ENCODE measurements around the gene MSI2.

The MSI2 gene

DNA sequence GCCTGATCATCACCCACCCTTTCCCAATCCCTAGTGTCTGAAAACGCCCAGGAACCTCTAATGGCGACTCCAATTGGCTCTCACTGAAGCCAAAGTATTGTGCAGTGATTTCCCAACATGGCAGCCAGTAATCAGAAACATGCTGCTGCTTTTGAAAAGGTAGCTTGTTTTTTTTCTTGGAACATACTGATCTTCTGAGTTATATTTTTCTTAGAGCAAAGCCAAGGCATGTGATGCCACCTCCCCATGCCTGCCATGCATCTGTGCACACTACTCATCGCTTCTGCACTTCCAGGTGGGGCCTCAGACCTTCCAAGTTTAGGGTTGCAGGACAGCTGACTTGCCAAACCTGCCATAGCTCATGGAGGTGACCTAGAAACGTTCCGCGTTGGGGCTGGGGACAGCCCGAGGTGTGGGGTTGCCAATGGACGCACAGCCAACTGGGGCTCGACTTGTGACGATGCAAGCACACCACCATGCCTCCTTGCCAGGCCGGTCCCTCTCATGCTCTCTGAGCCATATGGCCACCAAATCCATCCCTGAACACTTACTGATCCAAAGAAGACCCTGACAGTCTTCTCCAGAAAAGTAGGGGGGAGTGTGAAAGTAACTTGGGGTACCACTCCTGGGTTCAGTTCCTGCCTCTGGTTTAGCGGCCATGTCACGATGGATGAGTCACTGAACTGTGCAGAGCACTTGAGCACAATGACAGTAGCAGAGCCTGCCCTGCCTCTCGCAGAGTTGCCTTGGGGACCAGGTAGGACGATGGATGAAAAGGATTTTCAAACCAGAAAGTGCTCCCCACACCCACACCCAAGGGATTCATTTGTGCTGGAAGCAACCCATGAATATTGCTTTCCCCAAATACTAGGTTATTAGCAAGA, 333.1 kb downstream of the MSI2 start:
- DNase-seq, result no peak

DNA sequence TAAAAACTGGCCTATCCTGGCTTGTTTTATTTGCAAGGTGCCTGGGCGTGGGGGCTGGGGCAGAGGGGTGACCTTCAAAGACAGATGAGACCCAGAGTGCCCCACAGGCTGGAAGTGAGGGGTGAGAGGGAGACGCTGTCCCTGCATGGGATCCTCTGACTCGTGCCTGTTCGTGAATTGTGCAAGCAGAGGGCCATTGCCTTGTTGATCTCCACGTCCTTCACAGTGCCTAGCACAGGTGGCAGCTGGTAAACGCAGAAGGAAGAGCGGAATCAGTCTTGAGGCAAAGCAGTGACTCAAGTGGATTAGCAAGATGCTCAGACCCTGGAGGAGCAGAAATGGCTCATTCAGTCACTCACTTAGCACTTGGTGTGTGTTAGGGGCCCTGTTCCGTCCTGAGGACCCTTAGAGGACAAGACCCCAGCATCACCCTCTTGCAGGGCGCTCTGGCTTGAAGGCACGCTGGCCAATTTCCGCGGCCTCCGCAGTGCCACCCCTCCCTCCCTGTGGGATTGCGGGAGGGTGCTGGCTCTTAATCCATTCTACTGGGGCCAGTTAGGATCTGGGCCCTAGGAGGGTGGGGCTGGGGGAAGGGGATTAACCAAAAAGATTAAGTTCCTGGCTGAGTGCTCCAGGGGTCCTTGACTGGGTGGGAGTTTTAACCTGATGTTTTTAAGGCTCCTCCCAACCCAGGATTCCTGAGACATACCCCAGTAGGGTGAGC, 337.6 kb downstream of the MSI2 start:
- DNase-seq, result no peak

DNA sequence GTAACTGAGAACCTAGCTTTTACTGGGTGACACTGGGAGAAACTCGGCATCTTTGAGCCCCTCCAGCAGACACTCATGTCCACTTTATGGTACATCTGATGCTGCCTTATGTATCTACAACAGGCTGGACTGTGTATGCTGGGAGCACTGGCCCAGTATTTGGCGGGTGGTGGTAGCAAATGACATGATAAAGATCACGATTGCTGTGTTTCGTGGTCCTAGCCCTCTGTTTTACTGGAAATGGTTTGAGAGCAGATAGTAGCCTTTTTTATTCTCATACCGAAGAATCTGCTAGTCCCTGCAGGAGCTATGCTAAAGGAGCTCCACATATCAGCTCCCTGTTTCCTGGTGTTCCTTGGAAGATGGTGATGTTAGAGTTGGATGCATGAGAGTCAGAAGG, 338.4 kb downstream of the MSI2 start:
- DNase-seq, result no peak

DNA sequence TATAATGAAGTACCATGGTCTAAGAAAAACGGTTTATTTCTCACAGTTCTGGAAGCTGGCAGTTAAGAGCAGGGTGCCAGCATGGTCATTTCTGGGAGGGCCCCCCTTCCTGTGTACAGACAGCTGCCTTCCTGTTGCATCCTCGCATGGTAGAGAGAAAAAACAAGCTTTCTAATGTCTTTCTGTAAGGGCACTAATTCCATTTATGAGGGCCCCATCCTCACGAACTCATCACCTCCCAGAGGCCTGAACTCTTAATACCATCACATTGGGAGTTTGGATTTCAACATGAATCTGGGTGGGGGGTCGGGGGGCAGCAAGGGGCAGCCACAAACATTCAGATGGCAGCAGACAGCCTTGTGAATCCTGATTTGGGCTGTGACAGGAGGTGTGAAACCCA, 339.1 kb downstream of the MSI2 start:
- DNase-seq, result no peak

DNA sequence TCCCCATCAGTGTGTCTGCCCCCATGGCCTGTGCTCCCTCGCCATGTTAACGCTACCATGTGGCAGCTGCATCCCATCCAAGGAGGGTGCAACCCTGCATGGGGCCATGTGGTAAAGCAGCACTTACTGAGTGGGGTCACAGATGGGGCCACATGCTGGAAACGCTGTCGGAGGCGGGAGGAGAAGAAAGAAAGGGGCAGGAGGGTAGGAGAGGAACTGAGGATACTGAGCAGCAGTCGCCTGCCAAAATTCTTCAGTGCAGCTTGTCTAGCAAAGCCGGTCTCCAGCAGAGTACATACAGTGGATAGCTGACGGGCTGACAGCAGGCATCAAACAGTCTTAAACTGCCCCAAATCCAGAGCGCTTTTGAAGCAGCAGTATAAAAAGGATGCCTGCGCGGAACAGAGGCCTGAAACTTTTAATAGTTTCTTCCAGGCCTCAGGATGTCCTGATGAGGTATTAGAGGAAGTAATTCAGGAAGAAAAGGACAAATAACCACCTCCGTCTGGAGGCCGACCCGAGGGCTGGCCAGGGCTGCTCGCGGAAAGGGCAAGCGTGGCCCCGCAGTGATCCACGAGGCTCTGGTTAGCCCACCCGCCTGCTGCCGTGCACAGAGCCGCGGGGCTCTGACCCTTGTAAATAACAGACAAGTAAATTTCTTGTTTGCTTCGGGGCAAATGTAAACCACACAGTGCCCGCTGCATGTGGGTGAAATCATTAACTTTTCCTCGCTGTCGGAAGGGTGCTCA, 339.8 kb downstream of the MSI2 start:
- no peak for DNase-seq

DNA sequence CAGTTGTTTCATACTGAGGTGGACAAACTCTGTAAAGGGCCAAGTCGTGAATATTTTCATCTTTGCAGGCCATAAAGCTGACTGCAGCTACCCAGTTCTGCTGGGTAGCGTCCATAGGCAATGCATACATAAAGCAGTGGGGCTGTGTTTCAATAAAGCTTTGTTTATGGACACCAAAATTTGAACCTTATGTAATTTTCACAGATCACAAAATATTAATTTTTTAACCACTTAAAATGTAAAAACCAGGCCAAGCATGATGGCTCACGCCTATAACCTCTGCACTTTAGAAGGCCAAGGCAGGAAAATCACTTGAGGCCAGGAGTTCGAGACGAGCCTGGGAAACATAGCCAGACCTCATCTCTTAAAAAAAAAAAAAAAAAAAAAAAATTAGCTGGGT, 340.8 kb downstream of the MSI2 start:
- no peak for DNase-seq

DNA sequence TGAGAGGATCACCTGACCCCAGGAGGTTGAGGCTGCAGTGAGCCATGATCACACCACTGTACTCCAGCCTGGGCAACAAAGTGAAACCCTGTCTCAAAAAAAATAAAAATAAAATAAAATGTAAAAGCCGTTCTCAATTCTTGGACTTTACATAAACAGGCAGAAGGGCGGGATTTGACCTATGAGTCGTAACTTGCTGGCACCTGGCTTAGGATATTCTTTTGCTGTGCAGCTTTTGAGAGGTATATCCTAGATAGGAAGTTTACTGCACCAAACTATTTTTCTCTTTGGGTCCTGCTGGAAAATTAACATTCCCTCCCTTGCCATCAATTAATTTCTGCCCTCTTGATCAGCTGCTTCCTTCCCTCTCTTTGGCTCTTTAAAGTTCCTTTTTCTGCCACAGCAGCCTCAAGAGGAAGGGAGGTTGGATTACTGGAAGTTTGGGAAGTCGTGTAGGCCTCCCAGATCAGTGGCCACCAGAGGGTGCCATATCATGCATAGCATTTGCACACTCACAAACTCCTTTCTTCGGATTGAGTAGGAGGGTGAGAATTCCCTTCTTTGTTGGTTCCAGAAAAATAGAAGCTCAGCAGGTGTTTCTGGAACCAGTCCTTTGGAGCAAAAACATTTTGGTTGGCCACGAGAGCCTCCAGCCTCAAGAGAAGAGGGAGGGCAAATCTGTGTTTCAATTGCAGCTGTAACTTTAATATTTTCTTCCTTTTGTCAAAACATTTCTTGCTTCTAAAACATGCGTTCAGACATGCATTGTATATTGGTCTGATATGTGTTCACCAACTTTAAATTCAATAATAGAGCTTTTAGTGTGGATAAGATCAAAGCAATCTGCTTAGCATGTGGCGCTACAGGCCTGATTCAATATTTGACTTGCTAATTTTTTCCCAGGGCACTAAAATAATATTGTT, 341.5 kb downstream of the MSI2 start:
- DNase-seq, result peak; percentile 89

DNA sequence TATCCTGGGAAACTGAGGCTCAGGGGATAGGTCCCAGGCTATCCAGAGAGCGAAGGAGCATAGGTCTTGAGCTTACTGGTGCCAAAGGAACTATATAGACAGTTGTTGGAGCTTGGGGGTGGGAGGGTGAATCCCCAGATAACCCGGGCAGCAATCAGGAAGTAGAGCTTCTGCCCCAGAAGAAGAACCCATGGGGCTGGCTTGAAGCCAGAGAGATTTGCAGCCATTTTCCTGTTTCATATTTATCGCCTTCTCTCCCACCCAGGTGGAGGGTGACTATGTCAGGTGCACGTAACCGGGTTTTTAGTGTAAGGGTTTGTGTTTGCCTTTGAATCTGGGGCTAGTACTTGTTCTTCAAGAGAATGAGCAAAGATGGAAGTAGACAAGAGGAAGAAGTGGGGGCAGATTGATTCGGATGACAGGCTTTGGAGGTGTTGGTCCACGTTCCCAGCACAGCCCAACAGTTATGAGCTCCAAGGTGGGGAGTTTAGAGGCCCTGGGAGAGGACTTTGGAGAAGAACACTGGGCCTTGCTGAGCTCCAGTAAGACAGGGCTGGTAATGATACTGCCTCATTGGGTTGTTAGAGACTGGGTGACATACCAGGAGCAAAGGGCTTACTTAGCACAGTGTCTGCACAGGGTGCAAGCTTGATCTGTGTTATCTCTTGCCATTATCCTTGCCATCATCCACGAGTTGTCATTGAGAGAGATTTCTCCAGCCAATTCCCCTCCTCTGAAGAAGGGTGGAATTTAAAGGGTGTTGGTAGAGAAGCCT, 343.1 kb downstream of the MSI2 start:
- DNase-seq, result no peak

DNA sequence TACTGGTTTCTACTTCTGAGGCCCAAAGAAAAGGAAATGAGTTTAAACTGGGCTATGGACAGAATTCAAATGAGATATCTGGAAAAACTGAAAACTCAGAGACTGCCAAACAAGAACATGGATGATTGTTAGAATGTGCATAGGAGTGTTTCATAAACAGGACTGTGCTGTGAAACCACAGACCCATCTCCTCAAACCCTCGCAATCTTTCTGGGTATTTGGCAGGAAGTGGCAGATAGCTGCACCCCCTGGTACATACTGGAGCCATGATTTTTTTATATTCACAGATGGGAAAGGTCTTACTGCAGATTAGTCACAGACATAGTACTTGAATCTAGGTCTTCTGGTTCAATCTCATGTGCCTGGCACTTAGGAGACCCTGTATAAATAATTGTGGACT, 343.8 kb downstream of the MSI2 start:
- no peak for DNase-seq

DNA sequence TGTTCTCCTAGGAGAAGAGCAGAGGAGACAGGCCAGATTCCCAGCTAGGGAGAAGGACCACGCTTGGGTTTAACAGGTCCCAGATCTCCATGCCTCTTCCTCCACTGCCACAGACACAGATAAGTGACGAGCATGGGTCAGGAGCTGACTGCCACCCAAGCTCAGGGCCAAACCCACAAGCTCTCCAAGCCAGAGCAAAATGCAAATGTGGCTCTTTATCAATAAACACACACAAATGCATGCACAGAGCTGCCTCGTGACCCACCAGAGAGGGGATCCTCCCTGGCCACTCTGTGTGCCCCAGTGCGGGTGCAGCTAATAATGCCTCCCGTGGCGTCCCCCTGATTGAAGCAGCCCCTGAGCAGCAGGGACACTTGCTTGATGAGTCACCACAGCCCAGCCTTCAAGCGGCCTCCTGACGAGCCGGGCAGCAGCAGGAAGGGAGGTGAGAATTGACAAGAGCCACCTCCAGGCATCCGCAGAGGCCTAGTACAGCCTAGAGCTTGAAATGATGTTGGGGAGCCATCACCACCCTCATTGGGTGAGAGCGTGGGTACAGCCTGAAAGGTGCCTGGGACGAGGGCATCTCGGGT, 344.9 kb downstream of the MSI2 start:
- no peak for DNase-seq

DNA sequence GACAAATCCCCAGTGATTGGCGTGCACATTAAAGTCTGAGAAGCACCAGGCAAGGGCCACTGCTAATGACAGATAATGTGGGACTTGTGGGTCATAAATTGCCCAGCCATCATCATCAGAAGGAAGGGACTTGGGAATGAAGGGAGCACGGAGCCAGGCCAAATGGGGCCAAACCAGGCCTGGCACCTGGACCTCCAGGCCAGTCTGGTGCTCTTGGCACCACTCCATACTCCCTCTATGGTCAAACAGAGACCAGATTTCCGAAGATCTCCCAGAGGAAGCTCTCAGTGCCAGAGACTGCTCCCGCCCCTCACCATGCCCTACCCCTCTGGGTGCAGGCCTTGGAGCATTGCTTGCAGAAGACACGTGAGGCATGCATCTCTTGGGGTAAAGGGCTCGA, 346.6 kb downstream of the MSI2 start:
- DNase-seq, result no peak

DNA sequence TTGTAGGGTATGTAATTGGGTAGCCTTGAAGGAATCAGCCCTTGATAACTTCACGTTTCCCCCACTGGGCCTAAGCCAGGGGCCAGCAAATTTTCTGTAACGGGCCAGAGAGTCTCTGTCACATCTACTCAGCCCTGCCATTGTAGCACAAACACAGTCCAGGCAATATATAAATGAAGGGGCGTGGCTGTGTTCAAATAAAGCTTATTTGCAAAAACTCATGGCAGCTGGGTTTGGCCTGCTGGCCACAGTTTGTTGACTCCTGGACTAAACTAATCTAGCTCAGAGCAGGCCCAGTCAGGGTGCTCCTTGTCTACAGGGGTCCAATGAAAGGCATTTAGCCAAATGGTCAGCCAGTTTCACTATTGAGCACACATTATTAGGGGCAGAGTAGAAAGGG, 347.2 kb downstream of the MSI2 start:
- DNase-seq, result no peak

DNA sequence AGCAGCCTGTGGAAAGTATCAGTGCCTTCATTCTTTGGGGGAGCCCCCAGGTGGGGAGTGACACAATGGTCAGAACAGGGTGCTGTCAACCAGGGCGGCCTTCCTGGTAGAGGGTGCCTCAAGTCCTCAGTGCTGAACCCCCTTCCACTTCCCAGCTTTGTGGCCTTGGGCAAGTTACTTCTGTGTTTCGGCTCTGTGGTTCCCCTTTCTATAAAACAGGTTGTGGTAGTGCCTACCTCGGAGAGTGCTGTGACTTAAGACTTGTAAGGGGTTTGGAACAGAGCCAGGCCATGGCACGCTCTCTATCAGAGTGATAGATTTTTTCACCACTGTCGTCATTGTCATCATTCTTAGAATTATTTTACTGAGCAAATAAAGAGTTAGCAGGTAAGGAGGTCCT, 347.7 kb downstream of the MSI2 start:
- DNase-seq, result no peak

DNA sequence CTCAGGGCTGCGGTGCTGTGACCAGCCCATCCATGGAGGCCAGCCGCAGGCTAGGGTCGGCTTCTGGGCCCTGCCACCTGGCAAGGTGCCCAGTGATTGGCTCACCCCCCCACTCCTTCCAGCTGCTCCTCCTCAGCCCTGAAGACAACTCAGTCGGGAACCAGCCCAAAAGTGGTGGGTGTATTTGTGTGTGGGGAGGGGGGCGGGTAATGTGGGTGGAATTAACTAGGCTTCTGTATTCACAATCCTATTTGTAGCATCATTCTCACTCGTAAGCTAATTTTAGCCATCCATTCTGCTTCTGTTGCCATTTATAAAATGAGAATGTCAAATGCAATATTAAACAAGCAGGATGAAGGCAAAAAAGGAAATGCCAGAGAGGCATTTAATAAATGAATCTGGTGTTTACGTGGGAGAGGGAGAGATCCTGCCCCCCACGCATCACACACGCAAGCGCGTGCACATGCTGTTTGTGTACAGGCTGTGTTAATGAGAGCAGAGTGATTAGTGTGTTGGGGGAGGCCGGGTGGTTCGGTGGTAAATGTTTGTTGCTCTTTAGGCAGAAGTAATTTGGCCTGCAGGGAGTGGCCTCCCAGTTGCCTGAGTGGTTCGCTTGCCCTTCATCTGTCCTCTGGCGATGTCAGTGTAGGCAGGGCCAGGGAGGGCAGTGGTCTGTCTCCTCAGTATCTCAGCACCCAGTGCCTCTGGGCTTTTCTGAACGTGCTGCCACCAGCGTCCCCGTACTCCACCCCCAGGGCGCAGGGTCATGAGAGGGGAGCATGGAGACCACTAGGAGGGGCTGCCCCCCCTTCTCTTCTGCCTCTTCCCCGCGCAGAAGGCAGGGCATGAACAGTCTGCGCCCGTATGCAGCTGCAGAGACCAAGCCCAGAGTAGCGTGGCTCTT, 348.7 kb downstream of the MSI2 start:
- peak; percentile 98 for DNase-seq

DNA sequence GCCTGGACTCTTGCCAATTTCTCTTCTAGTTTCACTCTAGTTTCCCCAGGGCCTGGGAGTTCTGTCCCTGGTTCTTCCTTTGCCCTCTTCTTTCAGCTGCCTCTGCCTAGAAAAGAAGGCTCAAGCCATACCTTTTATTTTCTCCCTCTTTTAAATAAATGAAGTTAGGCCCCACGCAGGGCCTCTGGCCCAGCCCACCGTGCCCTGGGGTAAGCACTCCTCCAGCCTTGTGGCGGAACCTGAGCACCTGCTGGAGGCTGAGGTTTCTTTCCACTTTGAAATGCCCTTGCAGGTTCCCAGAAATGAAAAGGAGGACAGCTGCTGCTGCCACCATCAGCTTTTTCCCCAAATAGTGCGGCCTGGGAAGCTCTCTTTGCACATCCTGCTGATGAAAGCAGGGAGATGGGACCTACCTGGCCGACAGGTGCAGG, 349.4 kb downstream of the MSI2 start:
- DNase-seq, result no peak

DNA sequence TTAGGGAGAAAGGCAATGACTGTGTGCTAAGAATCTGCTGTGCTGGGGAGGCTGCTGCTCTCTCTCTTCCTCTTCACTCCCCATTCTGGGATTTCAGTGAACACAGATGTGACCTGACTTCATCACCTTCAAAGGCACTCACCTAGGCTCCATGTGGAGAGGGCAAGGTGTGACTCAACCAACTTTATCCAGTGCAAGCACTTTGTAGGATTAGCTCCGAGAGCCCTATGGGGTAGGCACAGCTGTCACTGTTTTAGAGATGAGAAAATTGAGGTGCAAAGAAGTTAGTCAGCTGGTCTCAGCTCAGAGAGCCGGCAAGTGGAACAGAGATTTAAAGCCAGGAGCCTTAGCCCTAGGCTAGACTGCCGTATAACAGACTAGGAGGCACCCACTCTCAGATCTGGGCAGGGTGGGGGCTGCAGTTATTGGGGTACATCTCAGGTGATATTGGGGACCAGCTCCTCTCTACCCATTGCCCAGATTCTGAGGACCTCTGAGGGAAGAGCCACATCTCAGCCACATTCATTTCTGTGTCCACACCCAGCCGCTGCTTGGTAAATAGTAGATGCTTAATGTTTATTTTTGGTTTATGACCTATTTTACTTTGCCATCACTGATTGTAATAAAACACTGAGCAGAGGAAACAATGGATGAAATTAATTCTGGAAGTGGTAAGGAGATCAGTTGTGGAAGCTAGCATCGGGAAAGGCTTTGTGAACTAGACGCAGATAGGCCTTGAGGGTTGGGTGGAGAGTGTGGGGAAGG, 350.0 kb downstream of the MSI2 start:
- no peak for DNase-seq

DNA sequence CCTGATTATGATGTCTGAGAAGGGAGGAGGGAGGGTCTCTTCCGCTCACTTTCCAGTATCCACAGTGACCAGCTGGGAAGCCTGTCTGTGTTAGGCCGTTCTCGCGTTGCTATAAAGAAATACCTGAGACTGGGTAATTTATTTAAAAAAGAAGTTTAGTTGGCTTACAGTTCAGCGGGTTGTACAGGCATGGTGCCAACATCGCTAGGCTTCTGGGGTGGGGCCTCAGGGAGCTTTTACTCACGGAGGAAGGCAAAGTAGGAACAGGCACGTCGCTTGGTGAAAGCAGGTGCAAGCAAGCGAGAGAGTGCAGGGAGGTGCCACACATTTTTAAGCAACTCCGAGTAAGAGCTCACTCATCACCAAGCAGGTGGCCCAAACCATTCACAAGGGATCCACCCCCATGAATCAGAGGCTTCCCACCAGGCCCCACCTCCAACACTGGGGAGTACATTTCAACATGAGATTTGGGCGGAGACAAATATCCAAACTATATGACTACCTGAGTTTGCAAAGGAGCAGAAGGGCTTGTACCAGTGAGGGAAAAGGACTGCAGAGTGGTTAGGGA, 351.3 kb downstream of the MSI2 start:
- no peak for DNase-seq

DNA sequence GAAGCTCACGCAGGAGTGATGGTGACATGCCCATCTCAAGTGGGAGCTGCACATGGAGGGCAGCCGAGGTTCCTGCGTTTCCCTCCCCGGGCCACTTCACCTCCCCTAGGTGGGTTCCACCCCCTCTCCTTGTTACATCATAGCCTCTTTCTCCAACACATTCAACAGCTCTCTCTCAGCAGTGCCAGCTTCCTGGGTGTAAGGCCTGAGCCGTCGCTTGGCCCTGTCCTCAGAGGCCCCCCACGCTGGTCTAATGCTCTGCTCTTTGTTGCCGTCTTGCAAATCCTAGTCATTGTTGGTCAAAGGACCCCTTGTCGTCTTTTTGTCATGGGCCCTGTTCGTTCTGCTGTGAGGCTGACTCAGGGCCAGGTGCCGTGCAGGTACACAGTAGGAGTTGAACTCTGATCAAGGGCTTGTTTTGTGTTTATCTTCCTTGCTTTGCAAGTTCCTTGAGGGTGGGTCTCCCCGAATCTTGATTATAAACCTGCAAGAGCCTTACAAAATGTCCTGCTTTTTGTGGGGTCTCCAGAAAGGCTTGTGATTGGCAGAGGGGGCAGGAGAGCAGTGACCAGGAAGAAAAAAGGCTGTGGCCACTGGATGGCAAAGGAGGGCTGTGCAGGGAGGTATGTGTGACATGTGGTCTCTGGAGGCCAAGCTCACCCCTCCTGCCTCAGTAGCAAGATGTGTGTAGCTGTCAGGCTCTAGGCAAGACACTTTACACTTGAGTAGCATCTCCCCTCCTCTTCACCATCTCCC, 352.2 kb downstream of the MSI2 start:
- DNase-seq, result no peak

Measured in NCI-H1694 treated with DMSO at 0.1 percent for 48 hours (cell line).